ENCODE measurements around the gene PRRT4.

The PRRT4 gene

GRCh38 chr7:128373606-128374005 lies 12.1 kb upstream of the PRRT4 start:
- no peak for DNase-seq

DNA sequence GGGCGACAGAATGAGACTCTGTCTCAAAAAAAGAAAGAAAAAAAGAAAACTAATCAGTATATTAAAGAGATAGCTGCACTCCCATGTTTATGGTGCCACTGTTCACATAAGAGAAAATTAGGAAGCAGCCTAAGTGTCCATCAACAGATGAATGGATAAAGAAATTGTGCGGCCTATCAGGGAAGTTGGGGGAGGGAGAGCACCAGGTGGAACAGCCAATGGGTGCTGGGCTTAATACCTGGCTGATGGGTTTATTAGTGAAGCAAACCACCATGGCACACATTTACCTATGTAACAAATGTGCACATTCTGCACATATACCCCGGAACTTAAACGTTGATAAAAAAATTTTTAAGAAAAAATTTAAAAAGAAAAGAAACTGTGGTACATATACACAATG lies 9.0 kb upstream of the PRRT4 start:
- no peak for DNase-seq

GRCh38 chr7:128366986-128367385 lies 5.5 kb upstream of the PRRT4 start:
- no peak for DNase-seq

- no peak for DNase-seq
These were observed 4.8 kb upstream of the PRRT4 start for GRCh38 chr7:128366300-128366699.

DNA sequence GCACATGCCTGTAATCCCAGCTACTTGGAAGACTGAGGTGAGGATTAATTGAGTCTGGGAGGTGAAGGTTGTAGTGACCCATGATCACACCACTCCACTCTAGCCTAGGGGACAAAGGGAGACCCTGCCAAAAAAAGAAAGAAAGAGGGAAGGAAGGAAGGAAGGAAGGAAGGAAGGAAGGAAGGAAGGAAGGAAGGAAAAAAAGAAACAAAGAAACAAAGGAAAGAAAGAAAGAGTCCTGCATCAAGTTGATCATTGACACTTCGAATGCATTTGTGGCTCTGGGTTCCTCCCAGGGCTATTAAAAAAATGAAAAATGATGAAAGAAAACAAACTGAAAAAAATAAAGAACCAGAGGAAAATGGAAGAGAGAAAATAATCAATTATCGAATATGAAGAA lies 3.9 kb upstream of the PRRT4 start:
- DNase-seq = no peak

- DNase-seq = no peak
These were observed 2.8 kb upstream of the PRRT4 start for GRCh38 chr7:128364166-128364870.

DNA sequence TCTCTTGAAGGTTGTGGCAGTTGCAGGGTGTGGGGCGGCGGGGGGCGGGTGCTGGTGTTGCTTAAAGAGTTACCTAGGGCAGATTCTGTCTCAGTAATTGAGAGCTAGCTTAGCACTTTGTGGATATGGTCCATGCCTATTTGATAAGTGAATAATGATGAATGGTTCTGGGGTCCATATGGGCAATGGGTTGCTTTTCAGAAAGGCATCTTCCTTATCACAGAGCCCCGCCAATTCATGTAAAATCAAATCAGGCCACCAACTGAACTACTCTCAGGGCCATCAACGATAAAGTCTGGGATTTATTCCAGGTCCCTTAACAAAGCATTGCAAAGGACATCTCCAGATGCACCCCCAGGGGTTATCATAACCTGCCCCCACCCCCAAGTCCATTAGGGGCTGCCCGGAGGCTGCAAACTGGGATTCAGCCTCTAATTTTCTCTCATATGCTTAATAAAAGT lies 1.8 kb upstream of the PRRT4 start:
- no peak for DNase-seq

DNA sequence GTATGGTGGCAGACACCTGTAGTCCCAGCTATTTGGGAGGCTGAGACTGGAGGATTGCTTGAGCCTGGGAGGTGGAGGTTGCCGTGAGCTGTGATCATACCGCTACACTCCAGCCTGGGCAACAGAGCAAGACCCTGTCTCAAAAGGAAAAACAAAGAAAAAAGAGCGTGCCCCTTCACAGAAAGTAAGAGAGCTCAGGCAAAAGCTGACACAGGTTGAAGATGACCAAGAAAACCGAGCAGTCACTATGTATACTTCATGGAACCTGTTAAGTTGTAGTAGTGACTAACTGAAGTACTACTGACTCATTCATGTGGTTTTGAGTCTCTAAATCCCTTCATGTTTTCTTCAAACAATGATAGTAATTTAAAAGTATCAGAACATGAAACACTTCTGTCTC lies 1.2 kb upstream of the PRRT4 start:
- DNase-seq = no peak

DNA sequence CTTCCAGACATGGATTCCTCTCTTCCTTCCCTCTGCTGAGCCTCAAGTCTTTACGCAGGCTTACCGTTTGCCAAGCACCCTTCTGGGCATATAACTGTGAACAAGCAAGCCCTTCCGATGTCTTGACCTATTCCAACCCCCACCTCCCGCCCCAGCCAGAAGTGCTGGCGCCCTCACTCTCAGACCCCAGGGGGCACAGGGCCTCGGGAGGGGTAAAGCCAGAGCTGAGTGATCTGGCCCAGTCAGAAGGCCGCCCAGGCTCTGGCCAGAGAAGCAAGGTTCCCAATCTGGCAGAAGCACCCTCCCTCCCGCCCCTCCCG lies 1.2 kb downstream of the PRRT4 start:
- no peak for DNase-seq

DNA sequence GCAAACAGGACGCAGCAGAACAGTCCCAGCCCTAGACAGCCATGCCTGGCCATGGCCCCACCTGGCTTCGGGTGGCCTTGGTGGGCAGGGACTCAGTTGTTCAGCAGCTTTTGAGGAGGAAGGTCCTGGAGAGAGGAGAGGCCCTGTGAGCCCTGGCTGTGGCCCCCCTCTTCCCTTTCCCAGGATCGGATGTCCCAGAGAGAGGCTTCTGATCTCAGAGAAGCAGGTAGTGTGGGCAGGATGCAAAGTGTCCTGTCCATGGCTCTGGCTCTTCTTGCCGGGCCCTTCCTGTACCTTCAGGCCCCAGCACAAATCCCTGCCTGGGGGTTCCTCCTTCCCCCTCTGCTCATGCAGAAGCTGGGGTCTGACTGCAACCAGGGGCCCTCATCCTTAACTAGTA lies 1.6 kb downstream of the PRRT4 start:
- DNase-seq = no peak

DNA sequence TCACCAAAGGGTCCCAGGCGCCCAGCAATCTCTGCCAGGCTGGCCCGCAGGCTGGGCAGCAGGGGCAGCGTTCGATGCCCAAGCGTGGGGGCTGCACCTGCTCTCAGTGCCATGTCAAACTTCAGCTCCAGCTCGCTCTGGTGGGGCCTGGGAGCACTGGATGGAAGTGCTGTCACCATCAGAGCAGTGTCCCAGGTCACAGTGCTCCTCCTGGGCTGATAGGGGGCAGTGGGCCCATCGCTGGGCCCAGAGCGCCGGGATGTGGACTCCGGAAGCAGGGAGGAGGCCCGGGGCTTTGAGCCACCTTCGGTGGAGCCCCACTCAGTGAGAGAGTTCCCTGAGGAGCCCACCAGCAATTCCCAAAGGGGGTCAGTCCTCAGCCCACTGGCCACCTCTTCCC lies 2.2 kb downstream of the PRRT4 start:
- DNase-seq = no peak

DNA sequence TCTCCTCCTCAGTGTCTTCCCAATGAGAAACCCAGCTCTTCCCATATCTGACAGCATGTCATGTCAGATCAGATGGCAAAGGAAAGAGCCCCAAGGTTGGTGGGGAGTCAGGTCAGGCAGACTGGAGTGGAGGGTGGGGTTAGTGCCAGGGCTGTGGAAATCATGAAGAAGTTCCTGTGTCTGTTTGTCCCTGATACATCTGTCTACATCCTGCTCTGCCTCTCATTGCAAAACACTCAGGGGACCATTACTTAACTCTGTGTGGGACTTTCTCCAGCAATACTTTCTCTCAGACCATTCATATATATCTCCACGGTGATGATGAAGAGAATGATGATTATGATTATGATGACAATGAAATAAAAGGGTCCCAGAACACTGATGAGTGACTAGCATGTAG lies 3.3 kb downstream of the PRRT4 start:
- DNase-seq = no peak

DNA sequence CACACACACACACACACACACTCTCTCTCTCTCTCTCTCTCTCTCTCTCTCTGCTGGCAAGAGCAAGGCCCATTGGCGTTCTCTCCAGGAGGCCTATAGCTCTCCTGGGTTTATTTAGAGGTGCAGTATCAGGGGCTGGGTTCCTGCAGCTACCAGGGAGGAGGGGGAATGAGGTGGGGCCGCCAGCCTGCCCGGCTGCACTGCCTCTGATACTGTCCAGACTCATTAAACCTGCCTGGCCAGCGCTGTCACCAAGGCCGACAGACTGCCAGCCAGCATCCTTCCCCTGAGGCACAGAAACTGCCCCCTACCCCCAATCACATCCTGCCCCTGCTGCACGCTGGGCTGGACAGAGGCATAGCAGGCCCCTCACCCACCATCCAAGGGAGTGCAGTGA lies 4.3 kb downstream of the PRRT4 start:
- no peak for DNase-seq

DNA sequence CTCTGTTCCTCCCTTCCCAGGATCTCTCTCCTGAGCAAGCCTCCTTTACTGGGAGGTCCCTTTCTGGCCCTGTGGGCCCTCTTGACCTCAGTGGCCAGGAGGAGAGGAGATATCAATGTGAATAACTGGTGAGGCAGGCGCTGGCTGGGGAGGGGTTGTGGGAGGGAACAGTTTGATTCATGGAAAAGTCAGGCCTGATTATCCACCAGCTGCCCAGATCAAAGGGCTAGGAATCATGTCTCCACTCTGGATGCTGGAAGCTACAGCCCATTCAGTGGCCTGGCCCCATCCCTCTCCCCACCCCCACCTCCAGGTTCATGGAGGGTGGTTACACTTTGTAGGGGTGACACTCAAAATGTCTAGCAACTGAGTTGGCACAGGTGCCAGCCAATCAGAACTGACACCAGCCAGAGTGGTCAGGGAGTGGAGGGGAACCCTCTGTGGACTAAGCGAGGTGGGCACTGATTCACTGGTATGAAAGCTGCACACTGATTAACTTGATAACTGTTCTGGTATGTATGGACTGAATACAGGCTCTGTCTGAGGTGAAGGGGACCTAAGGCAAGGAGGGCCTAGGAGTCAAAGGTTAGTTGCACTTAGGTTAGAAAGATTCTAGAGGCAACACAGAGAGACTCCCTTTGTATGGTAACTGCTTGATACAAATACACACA lies 4.8 kb downstream of the PRRT4 start:
- DNase-seq = no peak

GRCh38 chr7:128353610-128354009 lies 7.9 kb downstream of the PRRT4 start:
- DNase-seq = no peak

- no peak for DNase-seq
These were observed 8.3 kb downstream of the PRRT4 start for GRCh38 chr7:128353189-128353588.

- DNase-seq = no peak
These were observed 8.9 kb downstream of the PRRT4 start for GRCh38 chr7:128352636-128353035.

DNA sequence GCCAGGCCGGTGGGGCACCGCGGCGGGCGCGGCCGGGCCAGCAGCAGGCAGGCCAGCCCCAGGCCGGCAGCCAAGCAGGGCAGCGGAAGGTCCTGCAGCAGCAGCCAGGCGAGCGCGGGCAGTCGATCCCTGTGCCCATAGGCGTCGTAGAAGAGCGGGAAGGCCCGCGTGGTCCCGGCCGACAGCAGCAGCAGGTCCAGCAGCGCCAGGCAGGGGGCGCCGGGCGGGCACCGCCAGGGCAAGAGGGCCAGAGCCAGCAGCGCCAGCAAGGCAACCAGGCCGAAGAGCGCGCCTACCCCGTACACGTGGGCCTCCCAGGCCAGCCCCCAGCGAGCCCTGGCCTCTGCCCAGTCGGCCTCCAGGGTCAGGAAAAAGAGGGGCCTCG lies 9.3 kb downstream of the PRRT4 start:
- peak in 1 of 2 experiments; percentile 34 for DNase-seq

GRCh38 chr7:128351296-128352152 lies 10.0 kb downstream of the PRRT4 start:
- peak in 1 of 2 experiments; percentile 22 for DNase-seq

- DNase-seq = no peak
These were observed 10.7 kb downstream of the PRRT4 start for GRCh38 chr7:128350708-128351295.

DNA sequence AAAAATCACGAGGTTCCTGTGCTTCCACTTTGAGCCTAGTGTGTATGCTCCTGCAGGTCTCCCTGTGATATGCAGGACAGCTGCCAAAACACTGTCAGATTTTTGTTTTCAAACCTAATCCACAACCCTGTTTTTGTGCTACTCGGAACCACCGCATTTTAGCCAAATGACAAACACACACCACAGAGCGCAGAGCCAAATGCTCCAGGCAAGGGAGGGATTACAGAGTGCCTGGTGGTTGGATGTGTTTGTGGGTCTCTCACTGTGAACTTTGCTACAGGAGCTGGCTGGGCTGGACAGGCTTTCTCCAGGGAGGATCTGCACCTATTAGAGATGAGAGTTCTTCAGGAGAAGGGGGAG lies 12.0 kb downstream of the PRRT4 start:
- no peak for DNase-seq

DNA sequence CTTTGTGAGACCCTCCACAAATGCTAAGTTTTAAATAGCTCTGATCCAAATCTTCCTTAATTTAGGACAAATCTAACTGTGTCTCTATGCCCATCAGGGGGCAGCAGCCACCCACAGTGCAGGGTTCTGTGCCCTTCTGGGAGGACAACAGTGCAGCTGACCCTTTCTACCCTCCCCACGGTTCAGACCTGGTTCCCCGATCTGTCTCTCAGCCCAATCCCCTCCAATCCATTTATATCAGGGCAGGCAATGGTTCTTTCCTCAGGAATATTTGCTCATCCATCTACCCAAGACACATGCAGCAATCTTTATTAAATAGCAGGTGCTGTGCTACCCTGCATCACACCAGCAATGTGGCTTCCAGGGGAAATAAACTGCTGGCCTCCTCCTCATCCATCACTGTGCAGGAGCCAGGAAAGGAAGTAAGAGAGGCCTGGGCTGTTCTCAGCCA lies 13.8 kb downstream of the PRRT4 start:
- DNase-seq = peak; percentile 44 to 52

- DNase-seq = no peak
These were observed 17.1 kb downstream of the PRRT4 start for GRCh38 chr7:128344431-128344774.
